Endothelial cell of umbilical vein (primary cell): ENCODE measurements around the gene RAMP3. TPM values are rescaled to one million over a fixed set of nuclear protein-coding genes. Genes with fewer than 3 reads are reported as not detected.

Experiments
- BruUV-seq: library from RNA; stranded (reverse); fragments of 400-500 nt; replicated peaks from 2 replicates; lab custom pipeline; 2021; lab: Mats Ljungman, UMichigan
- CTCF ChIA-PET: fragments of 300-600, 350-600 bp; sonication (Branson Sonifier 250); formaldehyde crosslinking; loops from one replicate; lab custom pipeline; 2021; ENCODE audit warnings: antibody characterized with exemption, inconsistent platforms; lab: Charles Lee
- POLR2A ChIA-PET: fragments of 300-600, 350-600 bp; sonication (Branson Sonifier 250); formaldehyde crosslinking; loops from one replicate; lab custom pipeline; 2021; ENCODE audit warnings: antibody characterized with exemption, inconsistent platforms; lab: Charles Lee
- DNase-seq: peaks from one replicate; pipeline ENCODE4 v3.0.0-alpha.2; 2011; ENCODE audit warnings: low read depth, low spot score
- FAIRE-seq: peaks from 2 replicates; lab custom pipeline; 2011; peaks lifted over from hg19 to GRCh38; lab: Jason Lieb, UNC
- H2AFZ ChIP-seq: 2 replicates; pipeline ENCODE4 v1.6.0; 2012; ENCODE audit warnings: low read depth, low read length, control low read depth, inconsistent platforms
- H3K27ac ChIP-seq: 2 replicates; pipeline ENCODE4 v1.5.1; 2011; ENCODE audit warnings: low read depth, mild to moderate bottlenecking, control low read depth, low read length, moderate library complexity; ENCODE audit not compliant: insufficient read depth
- H3K27me3 ChIP-seq, 2 experiments: 2 replicates each; pipeline versions ENCODE4 v1.6.0 to v1.6.1; 2011; ENCODE audit warnings: low read length in 2 of 2, mixed read lengths in 1 of 2; ENCODE audit not compliant: control insufficient read depth in 2 of 2, insufficient read depth in 2 of 2
- H3K36me3 ChIP-seq, 2 experiments: 2 replicates in 1 of 2; 3 replicates in 1 of 2; pipeline ENCODE4 v1.5.1; 2011; ENCODE audit warnings: low read length in 2 of 2, mild to moderate bottlenecking in 1 of 2, moderate library complexity in 1 of 2; ENCODE audit not compliant: control insufficient read depth in 2 of 2, insufficient read depth in 2 of 2; ENCODE audit errors: extremely low read depth in 1 of 2
- H3K4me1 ChIP-seq: 3 replicates; pipeline ENCODE4 v1.5.1; 2011; ENCODE audit warnings: mild to moderate bottlenecking, low read length; ENCODE audit not compliant: control insufficient read depth, insufficient read depth; ENCODE audit errors: extremely low read depth
- H3K4me2 ChIP-seq: 2 replicates; pipeline ENCODE4 v1.6.1; 2011; ENCODE audit warnings: low read length, control low read depth, mixed read lengths; ENCODE audit not compliant: insufficient read depth
- H3K4me3 ChIP-seq, 3 experiments: fragments of 200-600 bp in 1 of 3; sonication (generic), shearing (Covaris generic) in 1 of 3; replicated peaks in 1 of 3; 2 replicates each; pipeline ENCODE4 v1.5.1; 2011 to 2016; ENCODE audit warnings: control low read depth in 3 of 3, low read length in 3 of 3, mild to moderate bottlenecking in 2 of 3, inconsistent platforms in 1 of 3, low read depth in 1 of 3, moderate library complexity in 1 of 3; ENCODE audit not compliant: insufficient read depth in 1 of 3
- H3K79me2 ChIP-seq: 2 replicates; pipeline ENCODE4 v1.6.0; 2012; ENCODE audit warnings: low read length, inconsistent platforms; ENCODE audit not compliant: control insufficient read depth, insufficient read depth
- H3K9ac ChIP-seq: replicated peaks from 2 replicates; pipeline ENCODE3; 2011; ENCODE audit warnings: low read length, control low read depth; ENCODE audit not compliant: insufficient read depth; ENCODE audit errors: extremely low read depth
- H3K9me1 ChIP-seq: replicated peaks from 3 replicates; pipeline ENCODE4 v1.6.0; 2011; ENCODE audit warnings: mild to moderate bottlenecking, low read length; ENCODE audit not compliant: control insufficient read depth, insufficient read depth; ENCODE audit errors: extremely low read depth
- H3K9me3 ChIP-seq: replicated peaks from 2 replicates; pipeline ENCODE4 v1.5.1; 2012; ENCODE audit warnings: low read length, inconsistent platforms; ENCODE audit not compliant: control insufficient read depth, insufficient read depth
- H4K20me1 ChIP-seq: replicated peaks from 2 replicates; pipeline ENCODE3; 2011; ENCODE audit warnings: mild to moderate bottlenecking, low read length; ENCODE audit not compliant: control insufficient read depth, insufficient read depth; ENCODE audit errors: extremely low read depth
- CTCF ChIP-seq, 2 donors: IDR thresholded peaks; 1 replicate in 1 of 2; 2 replicates in 1 of 2; pipeline ENCODE4 v1.5.1; 2011; ENCODE audit warnings: low read length in 2 of 2, mild to moderate bottlenecking in 2 of 2, moderate library complexity in 2 of 2, control low read depth in 1 of 2, inconsistent platforms in 1 of 2, low read depth in 1 of 2; ENCODE audit not compliant: insufficient read depth in 1 of 2; ENCODE audit errors: extremely low read depth in 1 of 2
- EZH2 ChIP-seq: IDR thresholded peaks from 2 replicates; pipeline ENCODE4 v1.6.1; 2012; ENCODE audit warnings: borderline replicate concordance, low read depth, mild to moderate bottlenecking, moderate library complexity, low read length, inconsistent platforms; ENCODE audit not compliant: severe bottlenecking
- FOS ChIP-seq: IDR thresholded peaks from 2 replicates; pipeline ENCODE4 v1.6.1; 2011; ENCODE audit warnings: mild to moderate bottlenecking, low read length, moderate library complexity, borderline replicate concordance; ENCODE audit not compliant: insufficient read depth
- GATA2 ChIP-seq: IDR thresholded peaks from 2 replicates; pipeline ENCODE4 v1.7.0; 2011; ENCODE audit warnings: low read depth, mild to moderate bottlenecking, moderate library complexity, mixed read lengths, low read length; ENCODE audit not compliant: insufficient read length, insufficient read depth
- JUN ChIP-seq: IDR thresholded peaks from 2 replicates; pipeline ENCODE4 v1.6.1; 2011; ENCODE audit warnings: borderline replicate concordance, low read depth; ENCODE audit not compliant: insufficient read length, insufficient read depth
- MAX ChIP-seq: IDR thresholded peaks from 2 replicates; pipeline ENCODE4 v1.6.1; 2011; ENCODE audit not compliant: insufficient read depth, insufficient read length
- MYC ChIP-seq: IDR thresholded peaks from one replicate; pipeline ENCODE4 v1.6.1; 2011; ENCODE audit warnings: mild to moderate bottlenecking, low read depth, low read length
- POLR2A ChIP-seq: IDR thresholded peaks from 2 replicates; pipeline ENCODE4 v1.6.1; 2012; ENCODE audit warnings: low read depth, mild to moderate bottlenecking, control low read depth, low read length
- POLR2AphosphoS5 ChIP-seq: IDR thresholded peaks from 2 replicates; pipeline ENCODE4 v1.6.1; 2012; ENCODE audit warnings: low read depth, mild to moderate bottlenecking, control low read depth, low read length, moderate library complexity; ENCODE audit not compliant: insufficient read depth
- dilution Hi-C: fragments of 300-500 bp; cut with MboI; formaldehyde crosslinking; loops from one replicate; pipeline ENCODE4 v1.15.0; 2019; ENCODE audit warnings: low sequenced_read_pairs; ENCODE audit not compliant: extremely low pct_ligation_motif_present
- intact Hi-C: fragments of 100-400 bp; cut with micrococcal nuclease; formaldehyde crosslinking; loops from one replicate; pipeline ENCODE4 v1.10.0; 2022
- polyA plus RNA-seq, 4 experiments: library from polyadenylated mRNA; depleted of rRNA in 3 of 4; stranded (reverse) in 3 of 4; unstranded in 1 of 4; fragments of >200 nt; gene quantifications; 2 replicates each; pipeline versions ENCODE4 v1.2.1 to v1.2.3, GENCODE V29; 2011 to 2012; ENCODE audit warnings: missing spikeins in 1 of 4
- total RNA-seq: library from RNA; stranded (reverse); gene quantifications from 2 replicates; pipeline ENCODE4 v1.2.3, GENCODE V29; 2021

RAMP3 gene
- total and polyA plus RNA-seq, 2 donors (not counting 3 experiments of a cell fraction or from before 2014, with no cell fraction given) = not detected

- no peak for DNase-seq
- H3K27ac ChIP-seq = no peak overlapping the region
- H3K79me2 ChIP-seq = no peaks in the 10 kb centered on the region
- no peak overlapping the region for H3K4me3 ChIP-seq
- no TSS peak for BruUV-seq
- no peak overlapping the region for H3K4me2 ChIP-seq
- ChIA-PET CTCF (interaction anchor here (9.8 kb wide), 1 partner anchor 156 kb away, joined by 585 read pairs; no protein-coding TSS in a partner anchor), POLR2A (no interaction called here)
- no peaks in the 10 kb centered on the region for H3K9me3 ChIP-seq
- dilution Hi-C loops = no loop called here
- H3K9ac ChIP-seq = no peak overlapping the region
- intact Hi-C loops = no loop called here
- TF ChIP-seq EZH2 (no peak), POLR2A (no peak), GATA2 (no peak), POLR2AphosphoS5 (no peak), MYC (no peak), JUN (no peak), FOS (no peak), CTCF (IDR thresholded peaks at IDR 0.05; ENCODE audit: extremely low read depth in 1 of 2, insufficient read depth in 1 of 2, low read depth in 1 of 2, low read length in 2 of 2) (no peak), MAX (no peak)
- FAIRE-seq = no peak
- no peaks in the 10 kb centered on the region for H3K9me1 ChIP-seq
- no peaks in the 10 kb centered on the region for H3K27me3 ChIP-seq
- H3K36me3 ChIP-seq = no peaks in the 10 kb centered on the region
- no peak overlapping the region for H2AFZ ChIP-seq
- no peaks in the 10 kb centered on the region for H4K20me1 ChIP-seq
- H3K4me1 ChIP-seq = no peaks in the 10 kb centered on the region
Observed at GRCh38 chr7:45129181-45129800, 28.3 kb upstream of the RAMP3 start.
